OCI-LY3 (cell line): ENCODE results near the gene SLC9A4.

Source experiments
- CTCF ChIP-seq: fragments of 200-600, 300-600 bp; sonication (generic); IDR thresholded peaks from 2 replicates; pipeline ENCODE4 v1.5.1; 2014; ENCODE audit warnings: antibody characterized with exemption, low read length, low read depth
- EZH2phosphoT487 ChIP-seq: fragments of 200-600 bp; shearing (Covaris generic); IDR thresholded peaks from 2 replicates; pipeline ENCODE4 v1.6.1; 2018; ENCODE audit warnings: antibody characterized with exemption, mixed run types, low read depth

DNA sequence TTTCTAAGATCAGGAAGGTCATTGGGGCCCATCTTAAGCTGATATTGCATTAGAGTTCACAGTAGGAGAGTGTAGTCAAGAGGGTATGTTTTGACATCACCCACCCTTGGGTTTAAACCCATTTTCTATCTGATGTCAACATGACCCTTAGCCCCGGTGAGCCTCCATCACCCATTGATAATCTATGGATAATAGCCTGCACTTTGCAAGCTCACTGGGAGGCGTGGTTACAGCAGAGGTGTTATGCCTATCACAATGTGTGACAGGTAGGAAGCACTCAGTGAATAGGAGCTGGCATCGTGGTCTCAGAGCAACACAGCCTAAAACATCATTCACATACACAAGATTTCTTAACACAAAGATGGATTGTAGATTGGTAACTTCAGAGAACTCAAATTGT is 28.8 kb upstream of the SLC9A4 start:
- TF ChIP-seq CTCF (no peak), EZH2phosphoT487 (no peak)
